SK-N-SH treated with all-trans-retinoic acid at 6 μM for 48 hours (cell line): ENCODE measurements around the gene CHRNE.

Source experiments
- ARNTL ChIP-seq: fragments of 450-650 bp; formaldehyde crosslinking; IDR thresholded peaks from 2 replicates; pipeline ENCODE4 v1.5.0; 2020; ENCODE audit warnings: low read depth, mild to moderate bottlenecking, moderate library complexity, borderline replicate concordance
- OSR1 ChIP-seq: fragments of 250-450 bp; sonication (Bioruptor Pico); IDR thresholded peaks from 2 replicates; pipeline ENCODE4 v1.8.0; 2022; ENCODE audit warnings: moderate library complexity, mild to moderate bottlenecking, inconsistent platforms
- RARB ChIP-seq: fragments of 250-450 bp; sonication (Bioruptor Pico); IDR thresholded peaks from 2 replicates; pipeline ENCODE4 v1.8.0; 2021; ENCODE audit warnings: mild to moderate bottlenecking, moderate library complexity
- TOX ChIP-seq: fragments of 250-450 bp; sonication (Bioruptor Pico); IDR thresholded peaks from 2 replicates; pipeline ENCODE4 v1.8.0; 2021; ENCODE audit warnings: mild to moderate bottlenecking, moderate library complexity, borderline replicate concordance
- ZC3H10 ChIP-seq: fragments of 250-450 bp; sonication (Bioruptor Pico); IDR thresholded peaks from 2 replicates; pipeline ENCODE4 v1.5.1; 2021; ENCODE audit warnings: mild to moderate bottlenecking, moderate library complexity
- TF ChIP-seq, protein P1 (sequence below): fragments of 250-450 bp; sonication (Bioruptor Pico); IDR thresholded peaks from 2 replicates; pipeline ENCODE4 v1.8.0; 2020; ENCODE audit warnings: mild to moderate bottlenecking, moderate library complexity, borderline replicate concordance
- TF ChIP-seq, protein P2 (sequence below): fragments of 250-450 bp; sonication (Bioruptor Pico); IDR thresholded peaks from 2 replicates; pipeline ENCODE4 v1.5.0; 2020; ENCODE audit warnings: mild to moderate bottlenecking, moderate library complexity

DNA sequence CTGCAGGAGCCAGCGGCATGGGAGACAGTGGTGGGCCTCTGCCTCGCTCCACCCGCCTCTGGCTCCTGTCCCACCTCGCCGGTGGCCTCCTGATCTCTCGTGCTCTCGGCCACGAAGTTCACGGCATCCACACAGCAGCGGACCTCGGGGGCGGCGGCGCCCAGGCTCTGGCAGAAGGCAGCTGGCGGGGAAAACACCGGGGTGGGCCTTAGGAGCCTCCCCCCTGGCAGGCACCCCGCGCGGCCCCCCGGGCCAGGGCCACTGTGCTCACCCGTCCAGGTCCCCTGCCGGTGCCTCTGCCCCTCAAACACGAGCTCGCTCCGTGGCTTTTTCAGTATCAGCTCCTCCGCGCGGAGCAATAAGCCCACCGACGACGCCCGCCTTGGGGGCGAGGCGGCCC lies 4.0 kb downstream of the CHRNE start:
- TF ChIP-seq TOX (CRISPR knock-in tag) (no peak), RARB (CRISPR knock-in tag) (no peak), ZC3H10 (CRISPR knock-in tag) (no peak), OSR1 (CRISPR knock-in tag) (no peak), ARNTL (CRISPR knock-in tag) (no peak)
- TF ChIP-seq, protein P1, sequence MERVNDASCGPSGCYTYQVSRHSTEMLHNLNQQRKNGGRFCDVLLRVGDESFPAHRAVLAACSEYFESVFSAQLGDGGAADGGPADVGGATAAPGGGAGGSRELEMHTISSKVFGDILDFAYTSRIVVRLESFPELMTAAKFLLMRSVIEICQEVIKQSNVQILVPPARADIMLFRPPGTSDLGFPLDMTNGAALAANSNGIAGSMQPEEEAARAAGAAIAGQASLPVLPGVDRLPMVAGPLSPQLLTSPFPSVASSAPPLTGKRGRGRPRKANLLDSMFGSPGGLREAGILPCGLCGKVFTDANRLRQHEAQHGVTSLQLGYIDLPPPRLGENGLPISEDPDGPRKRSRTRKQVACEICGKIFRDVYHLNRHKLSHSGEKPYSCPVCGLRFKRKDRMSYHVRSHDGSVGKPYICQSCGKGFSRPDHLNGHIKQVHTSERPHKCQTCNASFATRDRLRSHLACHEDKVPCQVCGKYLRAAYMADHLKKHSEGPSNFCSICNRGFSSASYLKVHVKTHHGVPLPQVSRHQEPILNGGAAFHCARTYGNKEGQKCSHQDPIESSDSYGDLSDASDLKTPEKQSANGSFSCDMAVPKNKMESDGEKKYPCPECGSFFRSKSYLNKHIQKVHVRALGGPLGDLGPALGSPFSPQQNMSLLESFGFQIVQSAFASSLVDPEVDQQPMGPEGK = no peak
- TF ChIP-seq, protein P2, sequence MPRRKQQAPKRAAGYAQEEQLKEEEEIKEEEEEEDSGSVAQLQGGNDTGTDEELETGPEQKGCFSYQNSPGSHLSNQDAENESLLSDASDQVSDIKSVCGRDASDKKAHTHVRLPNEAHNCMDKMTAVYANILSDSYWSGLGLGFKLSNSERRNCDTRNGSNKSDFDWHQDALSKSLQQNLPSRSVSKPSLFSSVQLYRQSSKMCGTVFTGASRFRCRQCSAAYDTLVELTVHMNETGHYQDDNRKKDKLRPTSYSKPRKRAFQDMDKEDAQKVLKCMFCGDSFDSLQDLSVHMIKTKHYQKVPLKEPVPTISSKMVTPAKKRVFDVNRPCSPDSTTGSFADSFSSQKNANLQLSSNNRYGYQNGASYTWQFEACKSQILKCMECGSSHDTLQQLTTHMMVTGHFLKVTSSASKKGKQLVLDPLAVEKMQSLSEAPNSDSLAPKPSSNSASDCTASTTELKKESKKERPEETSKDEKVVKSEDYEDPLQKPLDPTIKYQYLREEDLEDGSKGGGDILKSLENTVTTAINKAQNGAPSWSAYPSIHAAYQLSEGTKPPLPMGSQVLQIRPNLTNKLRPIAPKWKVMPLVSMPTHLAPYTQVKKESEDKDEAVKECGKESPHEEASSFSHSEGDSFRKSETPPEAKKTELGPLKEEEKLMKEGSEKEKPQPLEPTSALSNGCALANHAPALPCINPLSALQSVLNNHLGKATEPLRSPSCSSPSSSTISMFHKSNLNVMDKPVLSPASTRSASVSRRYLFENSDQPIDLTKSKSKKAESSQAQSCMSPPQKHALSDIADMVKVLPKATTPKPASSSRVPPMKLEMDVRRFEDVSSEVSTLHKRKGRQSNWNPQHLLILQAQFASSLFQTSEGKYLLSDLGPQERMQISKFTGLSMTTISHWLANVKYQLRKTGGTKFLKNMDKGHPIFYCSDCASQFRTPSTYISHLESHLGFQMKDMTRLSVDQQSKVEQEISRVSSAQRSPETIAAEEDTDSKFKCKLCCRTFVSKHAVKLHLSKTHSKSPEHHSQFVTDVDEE = no peak
